HepG2 (cell line): ENCODE measurements around the gene LRATD1. TPM values are rescaled to one million over a fixed set of nuclear protein-coding genes. Genes with fewer than 3 reads are reported as not detected.

ENCODE experiments used
- ATAC-seq: fragments of 200-7000 bp; cut with Tn5 transposase; 3 replicates; pipeline ENCODE4 v1.9.1; 2020; ENCODE audit warnings: mild to moderate bottlenecking, moderate library complexity
- BruUV-seq: library from RNA; stranded (reverse); fragments of 400-500 nt; replicated peaks from 2 replicates; lab custom pipeline; 2021; lab: Mats Ljungman, UMichigan
- CTCF ChIA-PET: fragments of 300-600 bp; formaldehyde crosslinking; extraction: SDS; loops from one replicate; lab custom pipeline; 2021; ENCODE audit warnings: low total read pairs, inconsistent platforms, low intra/inter-chr PET ratio; lab: Yijun Ruan, JAX
- POLR2A ChIA-PET: fragments of 350-600 bp; sonication (Branson Sonifier 250); formaldehyde crosslinking; loops from one replicate; lab custom pipeline; 2020; ENCODE audit warnings: antibody characterized with exemption, inconsistent platforms; lab: Yijun Ruan, JAX
- DNase-seq: peaks from one replicate; pipeline ENCODE4 v3.0.0-alpha.2; 2015; ENCODE audit warnings: low spot score
- FAIRE-seq: peaks from 3 replicates; lab custom pipeline; 2011; peaks lifted over from hg19 to GRCh38; lab: Jason Lieb, UNC
- H2AFZ ChIP-seq: one replicate; pipeline ENCODE4 v1.6.1; 2011; ENCODE audit warnings: low read length, inconsistent platforms
- H3K27ac ChIP-seq: fragments of 300-600 bp; 3 replicates; pipeline ENCODE4 v1.8.0; 2011; ENCODE audit warnings: mixed run types, mild to moderate bottlenecking, mixed read lengths, low read length, inconsistent platforms; ENCODE audit not compliant: insufficient read depth; ENCODE audit errors: extremely low read length
- H3K27me3 ChIP-seq, 2 experiments: fragments of 200-600 bp in 1 of 2; 2 replicates in 1 of 2; 3 replicates in 1 of 2; pipeline versions ENCODE4 v1.6.0 to v1.8.0; 2011; ENCODE audit warnings: low read length in 2 of 2, mild to moderate bottlenecking in 2 of 2, moderate library complexity in 2 of 2, inconsistent platforms in 1 of 2; ENCODE audit not compliant: insufficient read depth in 2 of 2, control insufficient read depth in 1 of 2
- H3K36me3 ChIP-seq, 2 experiments: fragments of 200-600 bp in 1 of 2; replicated peaks in 1 of 2; 2 replicates in 1 of 2; 3 replicates in 1 of 2; pipeline versions ENCODE4 v1.5.1 to v1.8.0; 2011; ENCODE audit warnings: low read length in 2 of 2, inconsistent platforms in 1 of 2; ENCODE audit not compliant: insufficient read depth in 2 of 2, control insufficient read depth in 1 of 2
- H3K4me1 ChIP-seq: 2 replicates; pipeline ENCODE4 v1.5.1; 2012; ENCODE audit warnings: low read length, inconsistent platforms; ENCODE audit not compliant: insufficient read depth
- H3K4me2 ChIP-seq: 2 replicates; pipeline ENCODE4 v1.6.0; 2011; ENCODE audit warnings: low read depth, low read length, inconsistent platforms
- H3K4me3 ChIP-seq, 3 experiments: fragments of 200-600 bp in 1 of 3; sonication (generic), shearing (Covaris generic) in 1 of 3; replicated peaks in 1 of 3; 2 replicates each; pipeline ENCODE4 v1.5.1; 2011 to 2016; ENCODE audit warnings: low read length in 3 of 3, inconsistent platforms in 2 of 3, low read depth in 2 of 3, mild to moderate bottlenecking in 2 of 3, control low read depth in 1 of 3, mixed read lengths in 1 of 3; ENCODE audit not compliant: insufficient read depth in 1 of 3
- H3K79me2 ChIP-seq: one replicate; pipeline ENCODE4 v1.6.1; 2011; ENCODE audit warnings: low read length, inconsistent platforms; ENCODE audit not compliant: insufficient read depth
- H3K9ac ChIP-seq: 2 replicates; pipeline ENCODE4 v1.6.0; 2011; ENCODE audit warnings: mild to moderate bottlenecking, low read depth, low read length, inconsistent platforms; ENCODE audit not compliant: insufficient read depth
- H3K9me3 ChIP-seq: 2 replicates; pipeline ENCODE4 v1.5.1; 2012; ENCODE audit warnings: mild to moderate bottlenecking, low read length
- H4K20me1 ChIP-seq: 2 replicates; pipeline ENCODE4 v1.6.0; 2011; ENCODE audit warnings: inconsistent platforms, mild to moderate bottlenecking, low read length, moderate library complexity; ENCODE audit not compliant: insufficient read depth
- HDAC1 ChIP-seq: sonication (generic); formaldehyde crosslinking; IDR thresholded peaks from 2 replicates; pipeline ENCODE4 v1.5.1; 2020; ENCODE audit warnings: mild to moderate bottlenecking, missing genetic modification reagents
- ZNF143 ChIP-seq: sonication (generic); formaldehyde crosslinking; IDR thresholded peaks from 2 replicates; pipeline ENCODE4 v1.4.0; 2020; ENCODE audit warnings: missing genetic modification reagents
- ZNF510 ChIP-seq: sonication (generic); formaldehyde crosslinking; IDR thresholded peaks from 2 replicates; pipeline ENCODE4 v1.4.0; 2020; ENCODE audit warnings: low read depth, mild to moderate bottlenecking, missing genetic modification reagents
- ZNF616 ChIP-seq: sonication (generic); formaldehyde crosslinking; IDR thresholded peaks from 2 replicates; pipeline ENCODE4 v1.5.0; 2020; ENCODE audit warnings: low read depth, mild to moderate bottlenecking, missing genetic modification reagents
- ZSCAN20 ChIP-seq: sonication (generic); formaldehyde crosslinking; IDR thresholded peaks from 2 replicates; pipeline ENCODE4 v1.4.0; 2020; ENCODE audit warnings: missing genetic modification reagents, mild to moderate bottlenecking, borderline replicate concordance
- WGBS: methylation state at CpG from one replicate; pipeline ENCODE4 v1.1.6; 2017; ENCODE audit warnings: low lambda C conversion rate; 5-methylcytosine and 5-hydroxymethylcytosine counted together
- in situ Hi-C: cut with HindIII; loops from 2 replicates; pipeline ENCODE4 v1.10.0; 2017; ENCODE audit warnings: low pct_unique_long_range_greater_than_20kb; ENCODE audit not compliant: extremely low pct_ligation_motif_present
- intact Hi-C: fragments of 100-400 bp; cut with micrococcal nuclease; formaldehyde crosslinking; loops from one replicate; pipeline ENCODE4 v1.10.0; 2022; ENCODE audit not compliant: unreplicated experiment
- polyA plus RNA-seq, 8 experiments: library from polyadenylated mRNA; depleted of rRNA in 3 of 8; stranded (reverse) in 7 of 8; unstranded in 1 of 8; fragments of >200 nt; fragmentation: Illumina TruSeq in 4 of 8; extraction: Trizol in 4 of 8; gene quantifications; 2 replicates each; pipeline versions ENCODE4 v1.2.1 to v1.2.3, GENCODE V29; 2011 to 2016; ENCODE audit warnings: low read depth in 4 of 8, missing spikeins in 1 of 8, mixed read lengths in 1 of 8; ENCODE audit not compliant: insufficient read depth in 1 of 8
- total RNA-seq, 5 experiments: library from RNA; depleted of rRNA; stranded (reverse); fragments of >200 nt; fragmentation: Illumina TruSeq; extraction: Trizol; gene quantifications; 2 replicates each; pipeline ENCODE4 v1.2.3, GENCODE V29; 2016; ENCODE audit warnings: low read depth in 1 of 5
- TF ChIP-seq, protein P1 (sequence below): IDR thresholded peaks from 2 replicates; pipeline ENCODE4 v1.6.1; 2016; ENCODE audit warnings: mild to moderate bottlenecking
- TF ChIP-seq, protein P2 (sequence below): sonication (generic); formaldehyde crosslinking; IDR thresholded peaks from 2 replicates; pipeline ENCODE4 v1.5.0; 2020; ENCODE audit warnings: mild to moderate bottlenecking, missing genetic modification reagents
- TF ChIP-seq, protein P3 (sequence below), 2 experiments: fragments of 450-650 bp in 1 of 2; sonication (generic) in 1 of 2; formaldehyde crosslinking; IDR thresholded peaks; 2 replicates each; pipeline versions ENCODE4 v1.5.0 to v1.8.0; 2020 to 2022; ENCODE audit warnings: mild to moderate bottlenecking in 1 of 2, missing genetic modification reagents in 1 of 2

The LRATD1 gene
- total and polyA plus RNA-seq, 2 of the 13 experiments (the other 11 are each of a cell fraction or from before 2014, with no cell fraction given), result 0.07 TPM; not detected in 1

DNA sequence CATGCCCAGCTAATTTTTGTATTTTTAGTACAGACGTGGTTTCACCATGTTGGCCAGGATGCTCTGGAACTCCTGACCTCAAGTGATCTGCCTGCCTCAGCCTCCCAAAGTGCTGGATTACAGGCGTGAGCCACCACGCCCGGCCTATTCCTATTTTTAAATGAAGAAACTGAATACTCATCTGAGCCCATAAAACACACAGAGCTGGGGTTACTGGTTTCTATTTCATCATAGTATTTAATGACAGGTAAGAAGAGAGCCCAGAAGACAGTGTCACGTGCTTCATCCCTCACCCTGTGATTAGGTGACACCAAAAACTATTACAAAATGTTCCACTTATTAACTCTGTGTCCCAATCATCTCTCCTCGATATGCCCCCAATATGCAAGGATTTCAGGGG is 15.6 kb upstream of the LRATD1 start:
- no peak overlapping the region for H3K4me3 ChIP-seq
- H3K4me2 ChIP-seq, result no peak overlapping the region
- TF ChIP-seq ZNF143 (no peak), ZSCAN20 (CRISPR knock-in tag) (no peak), ZNF616 (CRISPR knock-in tag) (no peak), HDAC1 (CRISPR knock-in tag) (no peak), ZNF510 (CRISPR knock-in tag) (no peak)
- TF ChIP-seq, protein P1, sequence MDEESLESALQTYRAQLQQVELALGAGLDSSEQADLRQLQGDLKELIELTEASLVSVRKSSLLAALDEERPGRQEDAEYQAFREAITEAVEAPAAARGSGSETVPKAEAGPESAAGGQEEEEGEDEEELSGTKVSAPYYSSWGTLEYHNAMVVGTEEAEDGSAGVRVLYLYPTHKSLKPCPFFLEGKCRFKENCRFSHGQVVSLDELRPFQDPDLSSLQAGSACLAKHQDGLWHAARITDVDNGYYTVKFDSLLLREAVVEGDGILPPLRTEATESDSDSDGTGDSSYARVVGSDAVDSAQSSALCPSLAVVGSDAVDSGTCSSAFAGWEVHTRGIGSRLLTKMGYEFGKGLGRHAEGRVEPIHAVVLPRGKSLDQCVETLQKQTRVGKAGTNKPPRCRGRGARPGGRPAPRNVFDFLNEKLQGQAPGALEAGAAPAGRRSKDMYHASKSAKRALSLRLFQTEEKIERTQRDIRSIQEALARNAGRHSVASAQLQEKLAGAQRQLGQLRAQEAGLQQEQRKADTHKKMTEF (CRISPR knock-in tag), result no peak
- TF ChIP-seq, protein P2, sequence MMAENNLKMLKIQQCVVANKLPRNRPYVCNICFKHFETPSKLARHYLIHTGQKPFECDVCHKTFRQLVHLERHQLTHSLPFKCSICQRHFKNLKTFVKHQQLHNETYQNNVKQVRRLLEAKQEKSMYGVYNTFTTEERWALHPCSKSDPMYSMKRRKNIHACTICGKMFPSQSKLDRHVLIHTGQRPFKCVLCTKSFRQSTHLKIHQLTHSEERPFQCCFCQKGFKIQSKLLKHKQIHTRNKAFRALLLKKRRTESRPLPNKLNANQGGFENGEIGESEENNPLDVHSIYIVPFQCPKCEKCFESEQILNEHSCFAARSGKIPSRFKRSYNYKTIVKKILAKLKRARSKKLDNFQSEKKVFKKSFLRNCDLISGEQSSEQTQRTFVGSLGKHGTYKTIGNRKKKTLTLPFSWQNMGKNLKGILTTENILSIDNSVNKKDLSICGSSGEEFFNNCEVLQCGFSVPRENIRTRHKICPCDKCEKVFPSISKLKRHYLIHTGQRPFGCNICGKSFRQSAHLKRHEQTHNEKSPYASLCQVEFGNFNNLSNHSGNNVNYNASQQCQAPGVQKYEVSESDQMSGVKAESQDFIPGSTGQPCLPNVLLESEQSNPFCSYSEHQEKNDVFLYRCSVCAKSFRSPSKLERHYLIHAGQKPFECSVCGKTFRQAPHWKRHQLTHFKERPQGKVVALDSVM (CRISPR knock-in tag), result no peak
- TF ChIP-seq, protein P3, sequence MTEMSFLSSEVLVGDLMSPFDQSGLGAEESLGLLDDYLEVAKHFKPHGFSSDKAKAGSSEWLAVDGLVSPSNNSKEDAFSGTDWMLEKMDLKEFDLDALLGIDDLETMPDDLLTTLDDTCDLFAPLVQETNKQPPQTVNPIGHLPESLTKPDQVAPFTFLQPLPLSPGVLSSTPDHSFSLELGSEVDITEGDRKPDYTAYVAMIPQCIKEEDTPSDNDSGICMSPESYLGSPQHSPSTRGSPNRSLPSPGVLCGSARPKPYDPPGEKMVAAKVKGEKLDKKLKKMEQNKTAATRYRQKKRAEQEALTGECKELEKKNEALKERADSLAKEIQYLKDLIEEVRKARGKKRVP (CRISPR knock-in tag; IDR thresholded peaks at IDR 0.05), result no peak
- TF ChIP-seq, all 625 proteins: peak for 0
- no peaks in the 10 kb centered on the region for H3K9me3 ChIP-seq
- no peaks in the 10 kb centered on the region for H3K4me1 ChIP-seq
- no peak overlapping the region for H3K27ac ChIP-seq
- no peaks in the 10 kb centered on the region for H3K79me2 ChIP-seq
- ChIA-PET POLR2A (no interaction called here), CTCF (no interaction called here)
- WGBS, result 14% methylated on average over 6 of the region's 6 CpGs
- H4K20me1 ChIP-seq, result no peaks in the 10 kb centered on the region
- H3K36me3 ChIP-seq, result no peaks in the 10 kb centered on the region
- no peak overlapping the region for H2AFZ ChIP-seq
- BruUV-seq, result no TSS peak
- no peak for DNase-seq
- FAIRE-seq, result no peak
- in situ Hi-C loops (no loop called here), intact Hi-C loops (no loop called here)
- H3K27me3 ChIP-seq, result no peaks in the 10 kb centered on the region; a peak in 1 of 5 replicates
- no peak for ATAC-seq
- no peak overlapping the region for H3K9ac ChIP-seq
